Measurements from ENCODE around the gene TPCN1. TPM values are rescaled to one million over a fixed set of nuclear protein-coding genes. Genes with fewer than 3 reads are reported as not detected.

The TPCN1 gene
- total RNA-seq, 3 donors from 2014 or later: 17.5 to 23.7 (median 20.8) TPM

DNA sequence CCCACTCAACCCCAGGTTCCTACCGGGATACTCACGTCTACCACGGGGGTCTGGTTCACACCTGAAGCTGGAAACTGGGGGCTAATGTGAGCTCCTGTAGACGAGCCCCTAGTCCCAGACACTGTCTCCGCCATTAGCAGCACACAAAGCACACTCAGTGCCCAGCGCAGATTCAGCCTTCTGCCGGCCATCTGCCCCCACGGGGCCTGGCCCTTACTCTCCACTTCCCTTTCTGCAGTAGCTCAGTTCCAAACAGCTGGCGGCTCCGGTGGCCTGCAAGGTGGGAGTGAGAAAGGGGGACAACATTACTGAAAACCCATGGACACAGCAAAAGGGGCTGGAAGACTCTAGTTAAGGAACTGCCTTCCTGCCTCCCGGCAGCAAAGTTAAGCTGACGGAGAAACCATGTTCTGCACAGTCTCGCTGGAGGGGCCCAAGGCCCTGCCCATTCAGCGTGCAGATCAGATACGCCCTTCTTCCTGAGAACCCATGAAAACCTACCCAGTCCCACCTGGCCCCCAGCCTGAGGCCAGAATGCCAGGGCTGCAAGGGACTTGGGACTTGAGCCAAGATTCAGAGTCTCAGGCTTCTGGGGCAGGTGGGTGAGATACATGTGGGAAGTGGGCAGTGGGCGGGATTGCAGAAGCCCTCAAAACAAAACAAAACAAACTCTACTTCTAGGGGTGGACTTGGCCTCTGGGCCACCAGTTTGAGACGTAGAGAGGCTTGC, 111.6 kb downstream of the TPCN1 start:
- Mint-ChIP-seq H3K4me1 (ENCODE audit: low read depth) (peaks cover 46% of the 10 kb centered on the region), H3K4me3 (peak overlapping the region; percentile 94), H3K27me3 (ENCODE audit: low read depth) (no peaks in the 10 kb centered on the region), H3K9me3 (no peaks in the 10 kb centered on the region), H3K36me3 (ENCODE audit: insufficient read depth) (peaks cover 26% of the 10 kb centered on the region)
- DNase-seq: no peak
- no peak for ATAC-seq

DNA sequence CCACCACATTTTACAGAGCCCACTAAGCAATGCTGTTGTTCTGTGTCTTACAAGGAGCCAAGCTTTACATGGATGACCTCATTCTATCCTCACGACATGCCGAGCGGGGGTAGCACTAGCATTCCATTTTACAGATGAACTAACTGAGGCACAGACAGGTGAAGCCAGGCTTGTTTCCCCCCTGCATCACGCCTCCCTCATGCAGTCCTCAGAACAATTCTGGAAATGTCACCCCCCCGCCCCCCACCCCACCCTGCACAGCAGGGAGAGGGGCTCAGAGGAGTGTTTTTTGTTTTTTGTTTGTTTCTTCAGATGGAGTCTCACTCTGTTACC, 112.1 kb downstream of the TPCN1 start:
- peaks cover 44% of the 10 kb centered on the region for H3K4me1 Mint-ChIP-seq (ENCODE audit: low read depth)
- no peak for ATAC-seq
- no peaks in the 10 kb centered on the region for H3K9me3 Mint-ChIP-seq
- H3K36me3 Mint-ChIP-seq (ENCODE audit: insufficient read depth): peaks cover 24% of the 10 kb centered on the region
- H3K27me3 Mint-ChIP-seq (ENCODE audit: low read depth): no peaks in the 10 kb centered on the region
- peak overlapping the region; percentile 94 for H3K4me3 Mint-ChIP-seq
- DNase-seq: no peak

DNA sequence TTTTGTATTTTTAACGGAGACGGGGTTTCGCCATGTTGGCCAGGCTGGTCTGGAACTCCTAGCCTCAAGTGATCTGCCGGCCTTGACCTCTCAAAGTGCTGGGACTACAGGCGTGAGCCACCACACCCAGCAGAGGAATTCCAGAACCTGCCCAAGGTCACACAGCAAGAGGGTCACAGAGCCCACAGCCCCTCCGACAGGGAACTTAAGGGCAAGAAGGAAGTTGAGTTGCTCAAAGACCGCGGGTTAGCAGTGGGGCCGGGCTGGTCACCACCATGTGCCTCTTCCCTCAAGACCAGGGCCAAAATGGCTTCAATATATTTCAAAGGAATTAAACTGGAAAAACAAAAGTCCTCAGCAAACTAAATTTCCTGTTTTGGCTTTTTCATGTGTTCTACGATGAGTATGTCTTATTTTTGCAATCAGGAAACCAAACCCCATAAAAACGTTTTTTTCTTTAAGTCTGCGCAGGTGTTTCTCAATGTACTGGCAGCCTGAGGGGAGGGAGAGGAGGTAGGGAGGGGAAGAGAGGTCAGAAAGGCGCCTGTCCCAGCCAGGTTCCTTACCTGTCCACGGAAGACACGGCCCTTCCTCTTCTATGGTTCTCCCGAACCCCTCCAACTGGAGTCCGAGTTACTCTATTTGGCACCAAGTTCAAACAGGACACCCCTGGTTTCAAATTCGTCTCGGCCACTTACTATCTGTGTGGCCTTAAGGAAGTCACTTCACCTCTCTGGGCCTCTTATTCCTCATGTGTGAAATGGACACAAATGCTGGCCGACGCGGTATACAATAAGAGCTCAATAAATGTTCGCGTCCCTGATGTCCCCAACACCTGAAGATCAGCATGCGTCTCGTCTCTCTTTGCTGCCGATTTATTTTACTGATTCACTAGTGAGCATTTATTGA, 112.9 kb downstream of the TPCN1 start:
- peak; percentile 15 to 27 for ATAC-seq
- H3K4me1 Mint-ChIP-seq (ENCODE audit: low read depth): peaks cover 38% of the 10 kb centered on the region
- H3K9me3 Mint-ChIP-seq: no peaks in the 10 kb centered on the region
- no peaks in the 10 kb centered on the region for H3K27me3 Mint-ChIP-seq (ENCODE audit: low read depth)
- peak overlapping the region; percentile 94 for H3K4me3 Mint-ChIP-seq
- peaks cover 23% of the 10 kb centered on the region for H3K36me3 Mint-ChIP-seq (ENCODE audit: insufficient read depth)
- DNase-seq: no peak

DNA sequence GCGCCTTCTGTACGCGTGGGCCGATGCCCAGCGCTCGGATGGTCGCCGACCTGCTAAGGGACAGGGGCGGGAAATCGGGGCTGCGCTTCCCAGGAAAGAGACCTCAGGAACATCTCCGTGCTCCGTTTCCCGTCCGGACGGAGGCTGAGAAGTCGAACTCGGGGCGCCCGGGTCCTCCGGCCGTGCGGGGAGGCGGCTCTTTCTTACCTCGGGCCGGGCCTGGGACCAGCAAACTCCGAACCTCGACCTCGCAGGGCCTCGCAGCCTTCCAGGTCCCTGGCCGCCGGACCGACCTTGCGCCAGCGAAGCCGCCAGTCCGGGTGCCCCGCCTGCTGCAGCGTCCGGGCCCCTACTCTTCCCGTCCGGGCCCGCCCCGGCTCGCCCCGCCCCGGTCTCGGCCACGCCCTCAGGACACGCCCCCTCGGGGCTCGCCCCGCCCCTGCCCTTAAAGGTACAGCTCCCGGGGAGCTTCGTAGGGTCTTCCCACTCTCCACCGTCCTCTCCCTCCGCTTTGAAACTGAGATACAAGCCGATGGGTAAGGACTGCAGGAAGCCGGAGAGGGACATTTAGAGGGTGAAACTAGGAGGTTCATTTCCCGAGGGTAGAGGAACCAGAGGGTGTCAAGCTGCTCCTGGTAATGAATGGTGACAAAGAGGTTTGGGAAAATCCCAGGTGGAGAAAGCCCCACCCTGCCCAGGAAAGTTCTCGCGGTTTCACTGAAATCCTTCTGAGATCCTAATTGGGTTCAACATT, 113.7 kb downstream of the TPCN1 start, which contains the start of gene SLC8B1:
Gene SLC8B1, minus strand, starts transcription at position 324 of the 754 bp plus-strand sequence. CDS start 2,231 bp downstream, outside the sequence.
- peak; percentile 88 for DNase-seq
- H3K27me3 Mint-ChIP-seq (ENCODE audit: low read depth): no peaks in the 10 kb centered on the region
- peaks cover 33% of the 10 kb centered on the region for H3K4me1 Mint-ChIP-seq (ENCODE audit: low read depth)
- no peaks in the 10 kb centered on the region for H3K9me3 Mint-ChIP-seq
- ATAC-seq: peak; percentile 99
- H3K4me3 Mint-ChIP-seq: peak within 1 kb of the TSS; percentile 94
- H3K36me3 Mint-ChIP-seq (ENCODE audit: insufficient read depth): peaks cover 19% of the 10 kb centered on the region

DNA sequence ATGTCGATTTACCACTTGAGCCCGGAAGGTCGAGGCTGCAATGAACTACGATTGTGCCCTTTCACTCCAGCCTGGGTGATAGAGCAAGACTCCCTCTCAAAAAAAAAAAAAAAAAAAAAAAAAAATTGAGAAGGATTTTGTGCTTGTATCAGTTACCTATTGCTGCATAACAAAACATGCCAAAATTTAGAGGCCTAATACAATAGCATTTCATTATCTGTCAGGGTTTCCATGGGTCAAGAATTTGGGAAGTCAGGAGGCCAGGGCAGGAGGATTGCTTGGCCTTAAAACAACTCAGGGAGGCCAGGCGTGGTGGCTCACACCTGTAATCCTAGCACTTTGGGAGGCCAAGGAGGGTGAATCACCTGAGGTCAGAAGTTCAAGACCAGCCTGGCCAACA, 118.3 kb downstream of the TPCN1 start:
- Mint-ChIP-seq H3K9me3 (no peaks in the 10 kb centered on the region), H3K36me3 (ENCODE audit: insufficient read depth) (no peaks in the 10 kb centered on the region), H3K4me3 (no peak overlapping the region), H3K27me3 (ENCODE audit: low read depth) (no peaks in the 10 kb centered on the region), H3K4me1 (ENCODE audit: low read depth) (peaks cover 2% of the 10 kb centered on the region)
- no peak for ATAC-seq
- DNase-seq: no peak

DNA sequence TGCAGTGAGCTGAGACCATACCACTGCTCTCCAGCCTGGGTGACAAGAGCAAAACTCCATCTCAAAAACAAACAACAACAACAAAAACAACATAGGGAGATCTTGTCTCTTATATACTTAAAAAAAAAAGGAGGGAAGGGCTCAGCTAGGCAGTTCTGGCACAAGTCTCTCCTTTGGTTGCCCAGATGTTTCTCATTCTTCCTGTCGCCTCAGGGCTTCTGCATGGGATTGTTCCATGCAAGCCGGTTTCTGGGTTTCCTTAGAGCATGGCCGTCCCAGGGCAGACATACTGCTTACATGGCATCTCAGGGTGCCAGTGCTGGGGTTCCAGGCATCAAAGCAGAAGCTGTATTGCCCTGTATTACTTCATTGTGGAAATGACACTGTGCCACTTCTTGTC, 118.8 kb downstream of the TPCN1 start:
- ATAC-seq (no peak), DNase-seq (no peak)
- Mint-ChIP-seq H3K27me3 (ENCODE audit: low read depth) (no peaks in the 10 kb centered on the region), H3K4me1 (ENCODE audit: low read depth) (peaks cover 2% of the 10 kb centered on the region), H3K9me3 (no peaks in the 10 kb centered on the region), H3K4me3 (no peak overlapping the region), H3K36me3 (ENCODE audit: insufficient read depth) (no peaks in the 10 kb centered on the region)

DNA sequence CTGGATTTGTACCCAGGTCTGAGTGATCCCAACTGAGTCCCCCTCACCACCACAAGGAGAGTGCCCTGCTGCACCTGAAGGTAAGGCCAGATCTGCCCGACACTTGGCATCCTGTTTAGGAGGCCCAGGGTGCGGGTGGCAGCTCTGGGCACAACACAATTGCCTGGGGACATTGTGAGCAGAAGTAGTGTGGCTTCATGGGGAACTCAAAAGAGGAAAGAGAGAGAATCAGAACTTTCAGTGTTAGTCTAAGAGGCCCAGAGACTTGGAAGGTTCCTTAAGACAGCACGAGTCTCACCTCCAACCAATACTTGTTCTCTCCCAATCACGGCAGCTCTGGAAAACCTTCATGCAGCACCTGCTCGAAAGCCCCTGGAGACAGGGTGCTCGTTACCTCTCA, 120.3 kb downstream of the TPCN1 start:
- Mint-ChIP-seq H3K36me3 (ENCODE audit: insufficient read depth) (no peaks in the 10 kb centered on the region), H3K4me1 (ENCODE audit: low read depth) (no peaks in the 10 kb centered on the region), H3K27me3 (ENCODE audit: low read depth) (no peaks in the 10 kb centered on the region), H3K4me3 (no peak overlapping the region), H3K9me3 (no peaks in the 10 kb centered on the region)
- DNase-seq (no peak), ATAC-seq (no peak)

DNA sequence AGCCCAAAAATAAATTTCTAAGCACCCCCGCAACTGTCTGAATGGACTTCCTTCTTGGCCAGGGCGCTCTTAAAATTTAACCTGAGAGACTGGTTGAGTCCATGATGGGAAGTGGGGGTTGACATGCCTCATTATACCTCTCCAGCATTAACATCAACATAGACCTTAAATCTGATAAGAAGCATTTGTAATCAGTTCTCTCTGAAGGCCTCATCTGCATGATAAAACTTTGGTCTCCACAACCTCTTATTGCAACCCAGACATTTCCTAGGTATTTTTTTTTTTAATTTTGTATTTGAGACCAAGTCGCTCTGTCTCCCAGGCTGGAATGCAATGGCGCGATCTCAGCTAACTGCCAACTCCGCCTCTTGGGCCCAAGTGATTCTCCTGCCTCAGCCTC, 124.1 kb downstream of the TPCN1 start:
- Mint-ChIP-seq H3K4me3 (no peak overlapping the region), H3K4me1 (ENCODE audit: low read depth) (no peaks in the 10 kb centered on the region), H3K9me3 (no peaks in the 10 kb centered on the region), H3K27me3 (ENCODE audit: low read depth) (peaks cover 6% of the 10 kb centered on the region), H3K36me3 (ENCODE audit: insufficient read depth) (no peaks in the 10 kb centered on the region)
- DNase-seq (no peak), ATAC-seq (no peak)

DNA sequence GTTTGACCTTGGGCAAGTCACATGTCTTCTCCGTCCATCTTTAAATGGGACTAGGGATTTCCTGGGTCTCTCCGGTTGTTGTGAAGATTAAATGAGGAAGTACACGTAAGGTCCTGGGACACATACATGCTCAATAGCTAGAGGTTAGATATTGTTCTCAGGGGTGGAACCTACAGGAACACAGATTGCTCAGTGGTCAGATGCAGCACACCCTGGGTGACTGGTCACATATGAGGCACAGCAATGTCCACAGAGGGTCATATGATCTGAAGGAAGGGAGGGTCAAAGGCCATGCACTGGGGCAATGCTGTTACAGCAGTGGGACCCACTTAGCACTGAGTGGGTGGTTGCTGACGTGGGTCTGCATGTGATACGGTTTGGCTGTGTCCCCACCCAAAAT, 125.1 kb downstream of the TPCN1 start:
- H3K4me3 Mint-ChIP-seq: no peak overlapping the region
- DNase-seq: no peak
- peaks cover 6% of the 10 kb centered on the region for H3K27me3 Mint-ChIP-seq (ENCODE audit: low read depth)
- ATAC-seq: no peak
- no peaks in the 10 kb centered on the region for H3K36me3 Mint-ChIP-seq (ENCODE audit: insufficient read depth)
- H3K4me1 Mint-ChIP-seq (ENCODE audit: low read depth): no peaks in the 10 kb centered on the region
- no peaks in the 10 kb centered on the region for H3K9me3 Mint-ChIP-seq

DNA sequence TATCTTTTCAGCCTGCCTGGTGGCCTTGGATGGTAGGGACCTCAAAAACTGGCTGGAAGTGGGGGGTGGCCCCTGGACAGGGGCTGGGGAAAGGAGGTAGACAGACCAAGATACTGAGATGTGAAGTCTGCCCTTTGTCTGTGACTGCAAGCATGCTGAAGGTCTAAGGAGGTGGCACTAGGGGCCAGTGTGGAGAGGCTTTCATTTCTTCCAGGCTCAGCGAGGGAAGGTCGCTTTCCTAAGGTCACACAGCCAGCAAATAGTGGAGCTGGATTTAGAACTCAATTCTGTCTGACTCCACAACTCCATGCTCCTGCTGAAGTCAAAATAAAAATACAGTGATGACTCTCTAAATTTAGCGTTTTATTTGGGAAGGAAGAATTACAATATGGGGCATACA, 125.8 kb downstream of the TPCN1 start:
- DNase-seq: no peak
- H3K4me1 Mint-ChIP-seq (ENCODE audit: low read depth): no peaks in the 10 kb centered on the region
- peaks cover 6% of the 10 kb centered on the region for H3K27me3 Mint-ChIP-seq (ENCODE audit: low read depth)
- no peaks in the 10 kb centered on the region for H3K36me3 Mint-ChIP-seq (ENCODE audit: insufficient read depth)
- ATAC-seq: no peak
- H3K4me3 Mint-ChIP-seq: no peak overlapping the region
- H3K9me3 Mint-ChIP-seq: no peaks in the 10 kb centered on the region

DNA sequence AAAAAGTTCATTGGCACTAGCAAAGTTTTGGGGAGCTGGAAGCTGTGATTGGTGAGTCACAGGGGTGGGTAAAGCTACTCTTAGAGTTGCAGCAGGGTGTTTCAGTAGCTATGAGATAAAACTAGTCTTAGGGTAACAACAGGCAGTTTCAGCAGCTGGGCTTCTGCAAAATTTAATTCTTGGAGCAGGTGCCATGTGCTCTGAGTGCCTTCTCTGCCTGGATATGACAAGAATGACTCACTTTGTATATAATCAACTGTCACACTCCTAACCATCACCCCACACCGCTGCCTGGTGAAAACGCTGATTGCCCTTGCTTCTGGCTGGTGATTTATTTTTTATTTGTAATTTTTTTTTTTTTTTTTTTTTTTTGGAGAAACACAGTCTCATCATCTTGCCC, 126.6 kb downstream of the TPCN1 start:
- no peak overlapping the region for H3K4me3 Mint-ChIP-seq
- H3K4me1 Mint-ChIP-seq (ENCODE audit: low read depth): no peaks in the 10 kb centered on the region
- DNase-seq (no peak), ATAC-seq (no peak)
- H3K36me3 Mint-ChIP-seq (ENCODE audit: insufficient read depth): no peaks in the 10 kb centered on the region
- peaks cover 7% of the 10 kb centered on the region for H3K27me3 Mint-ChIP-seq (ENCODE audit: low read depth)
- H3K9me3 Mint-ChIP-seq: no peaks in the 10 kb centered on the region

Other genes with a start within 250 kb of the TPCN1 start
- 10 to 100 TPM; 27.8 to 36.0 (median 34.9) TPM for gene OAS2, start 242.9 kb upstream of the TPCN1 start, total RNA-seq
- gene DTX1, start 164.7 kb upstream of the TPCN1 start, total RNA-seq: 1 to 10 TPM; 5.0 to 7.7 (median 5.2) TPM
- 1 to 10 TPM in 1 of 3 donors, under 1 TPM in 2; 0.58 to 1.1 (median 0.87) TPM for gene RASAL1, start 85.7 kb upstream of the TPCN1 start, total RNA-seq
- gene CFAP73, start 71.7 kb upstream of the TPCN1 start, total RNA-seq: under 1 TPM; 0.29 to 0.46 (median 0.38) TPM
- 100 to 1,000 TPM; 213 to 236 (median 232) TPM for gene DDX54, start 36.0 kb upstream of the TPCN1 start, total RNA-seq
- gene RITA1, start 35.7 kb upstream of the TPCN1 start, total RNA-seq: 10 to 100 TPM; 24.6 to 31.0 (median 27.5) TPM
- gene SLC8B1, start 113.6 kb downstream of the TPCN1 start, total RNA-seq: 10 to 100 TPM; 12.4 to 14.7 (median 13.6) TPM
- gene PLBD2, start 137.1 kb downstream of the TPCN1 start, total RNA-seq: 10 to 100 TPM; 22.9 to 25.3 (median 24.2) TPM
- under 1 TPM in 1 of 3 donors, not detected in 2; 0.18 TPM for gene SDS, start 182.4 kb downstream of the TPCN1 start, total RNA-seq
- gene SDSL, start 200.9 kb downstream of the TPCN1 start, total RNA-seq: under 1 TPM in 1 of 3 donors, not detected in 2; 0.46 TPM